HS-27A (cell line): ENCODE results near the gene OSTM1.

Source experiments
- DNase-seq: peaks from one replicate; pipeline ENCODE4 v3.0.0-alpha.2; 2012; ENCODE audit warnings: low read depth, missing footprints

OSTM1 gene

DNA sequence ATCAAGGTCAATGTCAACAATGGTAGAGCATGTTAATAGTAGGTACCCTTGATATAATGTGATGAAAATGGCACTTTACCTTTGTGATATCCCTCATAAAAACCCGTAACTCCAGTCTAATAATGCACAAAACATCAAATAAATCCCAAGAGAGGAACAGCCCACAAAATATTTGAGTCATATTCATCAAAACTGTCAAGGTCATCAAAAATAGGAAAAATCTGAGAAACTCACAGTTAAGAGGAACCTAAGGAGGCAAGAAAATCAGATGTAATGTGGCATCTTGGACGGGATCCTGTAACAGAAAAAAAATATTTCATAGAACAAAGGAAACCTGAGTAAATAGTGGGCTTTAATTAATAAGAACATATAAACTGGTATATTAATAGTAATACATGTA, 25.5 kb upstream of the OSTM1 start:
- no peak for DNase-seq

DNA sequence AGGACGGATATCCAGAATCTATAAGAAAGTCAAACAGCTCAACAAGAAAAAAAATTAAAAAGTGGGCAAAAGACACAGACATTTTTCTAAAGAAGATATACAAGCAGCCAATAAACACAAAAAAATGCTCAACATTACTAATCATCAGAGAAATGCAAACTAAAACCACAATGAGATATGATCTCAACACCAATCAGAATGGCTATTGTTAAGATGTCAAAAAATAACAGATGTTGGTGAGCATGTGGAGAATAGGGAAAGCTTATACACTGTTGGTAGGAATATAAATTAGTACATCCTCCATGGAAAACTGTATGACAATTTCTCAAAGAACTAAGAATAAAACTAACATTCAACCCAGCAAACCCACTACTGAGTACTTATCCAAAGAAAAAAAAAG, 23.3 kb upstream of the OSTM1 start:
- DNase-seq, result no peak

DNA sequence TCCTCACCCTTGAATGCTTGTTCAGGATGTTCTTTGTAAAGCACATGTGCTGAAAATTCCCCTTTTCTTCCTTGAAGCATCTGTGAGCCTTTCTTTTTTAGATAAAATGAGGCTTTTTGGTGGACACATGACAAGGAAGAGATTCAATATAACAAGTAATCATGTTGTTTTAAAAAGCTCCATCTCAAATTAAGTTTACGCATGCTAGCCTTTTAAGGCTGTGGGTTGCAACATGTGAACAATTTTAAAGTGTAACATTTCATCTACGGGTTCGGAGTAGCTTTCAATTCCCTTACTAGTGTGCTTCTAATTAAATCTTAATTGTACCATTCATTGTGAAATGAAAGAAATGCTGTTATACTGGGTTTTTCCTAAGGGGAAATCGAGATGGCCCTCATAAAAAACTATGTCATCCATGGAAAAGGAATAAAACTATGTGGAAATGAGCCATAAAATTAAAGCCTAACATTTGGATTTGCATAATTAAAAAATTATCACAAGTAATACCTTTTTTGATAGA, 19.3 kb upstream of the OSTM1 start:
- DNase-seq, result no peak

DNA sequence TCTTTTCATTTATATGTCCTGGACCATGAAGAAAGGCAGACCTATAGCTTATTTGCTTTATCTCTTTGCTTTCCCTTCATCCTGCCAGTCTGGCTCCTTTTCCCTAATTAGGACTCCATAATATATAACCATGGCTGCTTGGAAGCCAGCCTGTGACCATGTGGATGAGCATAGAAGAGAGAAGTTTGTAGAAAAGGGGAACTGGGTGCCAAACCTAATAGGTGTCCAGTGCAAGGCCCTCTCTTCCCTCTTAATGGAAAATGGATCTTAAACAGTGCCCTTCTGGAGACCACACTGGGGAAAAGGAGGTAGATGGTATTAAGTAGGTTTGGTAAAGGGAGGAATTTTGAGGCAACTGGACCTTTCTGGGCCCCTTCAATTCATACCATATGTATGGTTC, 16.7 kb upstream of the OSTM1 start:
- DNase-seq, result no peak

DNA sequence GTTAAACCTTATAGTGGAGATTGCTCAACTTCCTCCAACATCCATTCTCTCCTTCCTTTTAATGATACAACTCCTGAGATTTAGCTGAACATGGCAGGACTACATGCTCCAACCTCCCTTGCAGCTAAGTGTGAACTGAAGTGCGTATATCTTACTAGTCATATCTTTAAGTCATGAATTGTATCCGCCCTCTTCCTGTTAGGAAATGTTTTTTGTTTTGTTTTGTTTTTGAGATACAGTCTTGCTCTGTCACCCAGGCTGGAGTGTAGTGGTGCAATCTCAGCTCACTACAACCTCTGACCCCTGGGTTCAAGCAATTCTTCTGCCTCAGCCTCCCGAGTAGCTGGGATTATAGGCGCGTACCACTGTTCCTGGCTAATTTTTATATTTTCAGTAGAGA, 8.8 kb upstream of the OSTM1 start:
- no peak for DNase-seq

DNA sequence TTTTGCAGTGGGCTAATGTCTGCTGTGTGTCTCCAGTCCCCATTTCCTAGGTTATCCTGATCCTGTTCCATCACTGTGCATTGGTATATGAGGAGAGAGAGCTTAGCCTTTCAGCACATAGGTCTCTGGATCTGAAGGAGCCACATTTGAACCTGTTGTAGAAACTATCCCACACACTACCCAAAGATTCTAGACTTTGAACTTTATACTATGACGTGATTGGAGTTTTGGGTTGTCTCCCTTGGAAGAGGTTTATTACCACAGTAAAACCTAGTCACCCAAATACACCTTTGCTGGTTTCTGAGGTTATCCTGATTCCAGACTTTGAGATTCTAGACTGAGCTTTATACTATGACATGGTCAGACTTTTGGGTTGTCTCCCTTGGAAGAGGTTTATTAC, 8.0 kb upstream of the OSTM1 start:
- DNase-seq, result no peak

DNA sequence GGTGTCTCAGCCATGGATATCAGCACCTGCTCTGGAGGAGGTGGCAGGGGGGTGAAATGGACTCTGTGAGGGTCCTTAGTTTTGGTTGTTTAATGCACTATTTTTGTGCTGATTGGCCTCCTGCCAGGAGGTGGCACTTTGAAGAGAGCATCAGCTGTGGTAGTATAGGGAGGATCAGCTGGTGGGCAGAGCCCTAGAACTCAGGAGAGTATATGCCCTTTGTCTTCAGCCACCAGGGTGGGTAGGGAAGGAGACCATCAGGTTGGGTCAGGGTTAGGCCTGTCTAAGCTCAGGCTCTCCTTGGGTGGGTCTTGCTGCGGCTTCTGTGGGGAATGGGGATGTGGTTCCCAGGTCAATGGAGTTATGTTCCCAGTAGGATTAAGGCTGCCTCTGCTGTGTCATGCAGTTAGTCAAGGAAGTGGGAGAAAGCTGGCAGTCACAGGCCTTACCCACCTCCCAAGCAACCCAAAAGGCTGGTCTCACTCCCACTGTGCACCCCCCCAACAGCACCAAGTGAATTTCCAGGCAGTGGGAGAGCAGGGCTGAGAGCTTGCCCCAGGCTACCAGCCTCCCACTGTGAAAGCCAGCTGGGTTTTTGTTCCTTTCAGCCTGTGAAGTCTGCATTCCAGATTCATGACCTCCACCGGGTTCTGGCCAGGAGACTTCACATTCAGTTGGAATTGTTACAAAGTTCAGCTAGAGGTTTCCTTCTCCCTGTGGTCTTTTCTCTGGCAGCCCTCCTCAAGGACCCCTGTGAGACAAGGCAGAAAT, 5.7 kb upstream of the OSTM1 start:
- DNase-seq, result no peak

DNA sequence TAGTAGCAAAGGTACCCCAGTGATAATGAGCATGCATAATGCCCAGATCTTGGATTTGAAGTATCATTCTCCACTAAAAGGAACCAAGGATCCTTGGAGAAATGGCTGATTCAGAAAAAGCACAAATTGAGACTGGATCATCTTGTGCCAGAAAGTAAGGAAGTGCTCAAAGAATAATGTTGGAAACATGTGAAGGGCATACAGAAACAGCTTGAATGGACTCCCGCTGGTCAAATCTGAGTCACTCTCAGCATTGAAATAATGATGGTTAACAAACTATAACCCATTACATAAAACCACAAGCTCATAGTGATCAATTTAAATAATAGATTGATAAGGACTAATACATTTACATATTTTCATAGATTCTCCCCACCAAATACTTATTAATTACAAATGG, 3.6 kb upstream of the OSTM1 start:
- no peak for DNase-seq

DNA sequence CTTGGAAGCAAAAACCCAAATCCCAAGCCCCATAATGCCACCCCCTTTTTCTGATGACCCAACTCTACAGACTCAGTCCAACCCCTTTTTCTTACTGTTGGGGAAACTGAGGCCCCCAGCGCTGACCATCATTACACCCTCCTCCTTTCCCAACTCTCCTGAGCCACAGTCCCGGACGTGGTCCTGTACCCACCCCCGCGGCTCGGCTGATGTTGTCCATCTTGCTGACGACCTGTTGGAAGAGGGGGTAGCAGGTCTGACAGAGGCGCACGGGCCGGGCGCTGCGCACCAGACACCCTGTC, 533 bp downstream of the OSTM1 start:
- DNase-seq, result no peak

DNA sequence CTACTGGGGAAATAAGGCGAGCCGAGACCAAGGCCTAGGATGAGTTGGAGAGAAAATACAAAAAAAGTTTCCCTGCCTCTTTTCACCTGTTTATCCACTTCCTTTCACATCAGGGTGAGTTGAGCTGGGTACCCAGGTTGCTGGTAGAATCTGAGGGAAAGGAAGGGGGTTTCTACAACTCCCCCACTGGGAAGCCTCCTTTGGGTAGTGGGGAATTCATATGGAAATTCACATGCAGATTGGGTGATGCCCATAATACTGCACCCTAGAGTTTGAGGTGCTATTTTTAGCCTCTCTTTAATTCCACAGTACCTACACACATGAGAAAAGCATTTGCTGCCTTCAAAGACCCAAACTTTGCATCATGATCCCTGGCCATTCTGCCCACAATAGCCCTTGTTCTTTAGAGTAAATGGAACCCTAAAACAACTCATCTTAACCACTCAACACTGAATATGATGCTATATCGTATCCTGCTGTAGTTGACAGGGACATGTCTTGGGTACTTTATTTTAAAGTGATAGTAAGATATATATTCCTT, 2.7 kb downstream of the OSTM1 start:
- DNase-seq, result no peak

DNA sequence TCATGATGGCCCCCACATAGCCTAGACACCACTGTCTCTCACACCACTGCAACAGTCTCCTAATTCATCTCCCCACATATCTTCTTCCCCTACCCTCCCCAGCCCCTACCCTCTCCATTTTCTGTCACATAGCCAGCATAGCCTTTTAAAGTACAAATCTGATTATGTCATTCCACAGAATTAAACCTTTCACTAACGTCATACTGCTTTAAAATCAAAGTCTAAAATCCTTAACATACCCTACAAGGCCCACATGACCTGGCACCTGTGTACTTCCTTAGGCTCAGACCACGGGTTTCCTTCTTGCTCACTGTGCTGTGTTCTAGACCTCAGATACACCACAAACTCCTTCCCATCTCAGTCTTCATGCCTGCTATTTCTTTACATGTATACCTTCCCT, 5.9 kb downstream of the OSTM1 start:
- DNase-seq, result no peak

DNA sequence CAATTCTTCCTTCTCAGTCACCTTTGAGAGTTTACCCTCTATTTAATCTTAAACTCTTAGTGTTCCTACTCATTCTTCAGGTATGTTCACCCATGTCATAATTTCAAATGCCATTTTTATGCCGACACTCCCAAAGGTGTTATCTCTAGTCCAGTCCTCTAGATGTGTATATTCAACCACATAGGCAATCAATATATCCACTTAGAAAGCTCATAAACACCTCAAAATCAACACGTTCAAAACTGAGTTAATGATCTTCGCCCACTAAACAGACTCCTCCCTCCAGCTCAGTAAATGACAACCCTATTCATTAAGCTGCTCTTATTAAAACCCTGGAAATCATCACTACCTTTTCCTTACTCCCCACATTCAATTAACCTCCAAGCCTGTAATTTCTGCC, 6.4 kb downstream of the OSTM1 start:
- no peak for DNase-seq

DNA sequence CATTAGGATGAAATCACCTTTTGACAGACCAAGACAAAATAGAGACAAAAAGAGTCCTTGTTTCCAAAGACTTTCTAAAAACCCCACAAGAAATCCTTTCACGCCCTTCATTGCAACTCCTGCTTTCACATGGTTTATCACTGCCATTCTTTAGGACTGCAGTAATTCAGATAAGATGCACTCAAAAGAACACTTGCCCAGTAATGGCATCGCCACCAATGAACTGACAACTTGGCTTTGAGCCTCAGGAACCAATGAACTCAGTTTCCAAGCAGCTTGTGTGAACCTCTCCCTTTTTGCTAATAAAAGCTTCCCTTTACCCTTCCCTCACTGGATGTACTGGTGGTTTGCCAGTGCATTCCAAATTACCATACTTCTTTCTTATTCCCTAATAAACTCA, 21.8 kb downstream of the OSTM1 start:
- no peak for DNase-seq

DNA sequence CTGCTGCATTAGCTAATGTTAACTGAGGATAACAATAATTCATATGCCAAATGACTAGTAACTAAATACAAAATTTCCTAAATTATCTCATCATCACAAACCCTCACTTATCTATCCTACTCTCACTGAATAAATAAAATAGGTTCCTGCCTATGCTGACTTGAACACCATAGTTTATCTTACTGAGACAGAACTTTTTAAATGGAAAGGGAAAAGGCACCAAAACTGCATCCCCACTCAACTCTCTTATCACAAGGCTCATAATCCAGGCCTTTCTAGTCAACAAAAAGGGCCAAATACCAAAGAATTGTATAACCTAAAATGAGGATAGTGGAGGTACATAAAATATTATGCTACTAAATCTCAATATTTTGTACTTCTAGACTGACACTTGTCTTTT, 23.1 kb downstream of the OSTM1 start:
- no peak for DNase-seq

DNA sequence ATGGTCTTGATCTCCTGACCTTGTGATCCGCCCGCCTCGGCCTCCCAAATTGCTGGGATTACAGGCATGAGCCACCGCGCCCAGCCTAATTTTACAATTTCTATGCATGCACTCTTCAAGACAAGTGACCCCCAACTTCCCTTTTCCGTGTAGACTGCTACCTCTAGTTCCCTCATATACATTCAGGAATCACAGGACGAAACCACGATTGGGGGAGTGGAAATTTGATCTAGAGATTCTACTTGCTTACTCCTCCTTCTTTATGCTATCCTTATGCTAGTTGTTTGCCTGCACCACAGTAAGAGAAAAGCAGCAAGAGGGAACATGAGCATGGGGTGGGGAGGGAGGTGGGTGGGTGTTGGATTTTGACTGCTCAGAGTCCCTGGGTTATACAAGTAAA, 34.9 kb downstream of the OSTM1 start:
- DNase-seq, result no peak

DNA sequence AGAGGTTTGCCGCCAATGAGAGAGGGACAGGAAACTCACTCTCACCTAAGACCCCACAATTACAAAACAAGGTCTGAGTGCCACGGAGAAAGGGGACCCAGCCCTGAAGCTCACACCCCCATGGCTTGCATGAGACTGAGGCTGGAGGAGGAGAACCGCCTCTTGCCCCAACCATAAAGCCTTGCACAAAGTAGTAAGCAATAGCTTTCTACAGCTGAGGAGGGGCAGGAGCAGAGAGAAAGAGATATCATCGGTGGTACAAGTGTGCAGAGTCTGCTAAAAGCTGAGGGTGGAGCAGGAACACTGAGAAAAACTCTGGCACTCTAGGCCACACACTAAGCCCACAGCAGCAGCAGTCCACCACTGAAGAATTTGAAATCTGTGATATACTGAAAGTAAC, 37.7 kb downstream of the OSTM1 start:
- DNase-seq, result no peak

DNA sequence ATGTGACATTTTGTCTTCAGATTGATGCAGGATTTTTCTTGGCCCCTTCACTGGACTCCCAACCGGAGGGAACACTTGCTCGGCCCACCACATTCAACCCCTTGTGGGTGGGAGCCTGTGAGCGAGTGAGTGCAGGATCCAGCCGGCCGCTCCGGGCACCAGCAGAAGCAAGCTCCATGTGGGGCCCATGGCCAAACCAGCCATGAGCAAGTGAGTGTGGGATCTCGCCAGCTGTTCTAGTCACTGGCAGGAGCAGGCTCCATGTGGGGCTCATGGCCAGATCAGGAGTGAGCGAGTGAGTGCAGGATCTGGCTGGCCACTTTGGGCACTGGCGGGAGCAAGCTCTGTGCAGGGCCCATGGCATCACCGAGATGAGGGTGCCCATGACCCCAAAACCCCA, 42.6 kb downstream of the OSTM1 start:
- no peak for DNase-seq

DNA sequence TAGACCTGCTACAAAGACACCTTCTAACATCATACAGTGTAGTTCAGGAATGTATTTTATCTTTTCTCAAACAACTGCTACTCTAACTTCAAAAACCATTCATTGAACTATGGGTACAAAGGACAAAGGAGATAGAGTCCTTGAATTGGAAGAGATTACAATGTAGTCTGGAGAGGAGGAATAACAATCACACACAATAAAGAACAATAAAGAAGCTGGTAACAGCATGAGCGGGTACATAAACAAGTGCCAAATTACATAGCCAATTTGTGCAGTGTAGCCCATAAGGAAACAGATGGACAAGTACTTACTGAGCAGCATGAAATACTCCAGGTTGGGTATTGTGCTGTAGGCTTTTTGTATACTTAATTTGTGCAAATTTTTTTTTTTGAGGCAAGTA, 44.3 kb downstream of the OSTM1 start:
- no peak for DNase-seq

DNA sequence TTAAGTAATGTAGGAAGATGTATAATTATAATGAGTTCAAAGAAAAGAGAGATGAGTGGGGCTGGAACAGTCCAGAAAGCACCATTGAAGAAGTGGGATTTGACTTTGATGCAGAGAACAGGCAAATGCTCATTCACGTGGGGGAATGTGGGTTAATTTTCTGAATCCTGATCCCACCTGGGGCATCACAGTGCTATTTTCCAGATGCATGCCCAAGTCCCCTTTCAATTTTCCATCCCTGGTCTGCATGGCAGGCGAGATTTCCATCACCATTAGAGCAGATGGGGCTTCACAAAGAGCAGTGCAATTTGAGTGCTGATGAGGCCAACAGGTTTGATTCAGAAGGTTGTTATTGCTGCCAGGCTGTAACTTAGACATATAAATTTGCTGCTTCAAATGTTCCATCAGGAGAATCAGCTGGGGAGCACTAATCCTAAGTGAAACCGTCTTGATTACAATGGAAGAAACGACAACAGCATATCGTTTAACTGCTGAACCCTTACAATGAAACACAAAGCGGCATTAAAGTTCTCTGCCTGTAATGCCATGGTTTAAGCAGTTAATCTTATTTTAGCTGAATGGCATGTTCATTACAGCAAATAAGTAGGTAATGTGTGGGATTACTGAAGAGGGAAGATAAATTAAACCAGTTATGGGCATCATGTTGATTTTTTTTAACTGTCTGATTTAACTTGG, 45.2 kb downstream of the OSTM1 start:
- DNase-seq, result no peak

DNA sequence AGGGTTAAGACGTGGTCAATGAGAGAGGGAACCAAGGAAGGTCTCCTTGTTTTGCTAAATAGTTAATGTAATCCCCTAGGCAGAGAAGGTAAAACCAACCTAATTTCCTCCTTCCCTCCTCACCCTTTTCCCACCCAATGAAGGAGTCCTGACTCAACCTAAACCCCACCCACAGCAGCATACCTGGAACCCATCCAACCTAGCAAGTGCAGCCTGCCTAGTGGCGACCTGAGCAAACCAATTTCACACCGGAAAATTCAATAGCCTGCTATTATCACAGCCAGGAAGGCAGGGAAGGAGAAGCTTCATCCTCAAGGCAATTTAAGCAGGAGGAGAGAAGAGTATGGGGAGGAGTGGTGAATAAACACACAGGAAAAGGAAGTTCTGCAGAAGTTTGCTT, 46.9 kb downstream of the OSTM1 start:
- no peak for DNase-seq

DNA sequence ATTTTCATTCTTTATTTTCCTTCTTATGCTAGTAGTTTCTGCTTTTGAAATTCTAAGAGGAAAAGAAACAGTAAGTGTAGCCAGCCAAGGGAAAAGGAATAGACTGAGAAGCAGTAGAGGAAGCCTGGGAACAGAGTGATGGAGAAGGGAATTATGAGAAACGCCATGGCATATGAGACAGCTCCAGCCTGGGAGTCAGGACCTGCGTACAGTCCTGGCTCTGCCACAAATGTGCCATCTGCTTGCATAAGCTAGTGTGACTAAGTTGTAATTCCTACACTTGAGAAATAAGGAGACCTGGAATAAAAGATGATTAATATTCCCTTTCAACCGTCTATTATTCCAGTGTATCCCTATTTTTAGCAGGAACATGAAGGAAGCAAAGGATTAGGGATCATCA, 47.5 kb downstream of the OSTM1 start:
- DNase-seq, result no peak

DNA sequence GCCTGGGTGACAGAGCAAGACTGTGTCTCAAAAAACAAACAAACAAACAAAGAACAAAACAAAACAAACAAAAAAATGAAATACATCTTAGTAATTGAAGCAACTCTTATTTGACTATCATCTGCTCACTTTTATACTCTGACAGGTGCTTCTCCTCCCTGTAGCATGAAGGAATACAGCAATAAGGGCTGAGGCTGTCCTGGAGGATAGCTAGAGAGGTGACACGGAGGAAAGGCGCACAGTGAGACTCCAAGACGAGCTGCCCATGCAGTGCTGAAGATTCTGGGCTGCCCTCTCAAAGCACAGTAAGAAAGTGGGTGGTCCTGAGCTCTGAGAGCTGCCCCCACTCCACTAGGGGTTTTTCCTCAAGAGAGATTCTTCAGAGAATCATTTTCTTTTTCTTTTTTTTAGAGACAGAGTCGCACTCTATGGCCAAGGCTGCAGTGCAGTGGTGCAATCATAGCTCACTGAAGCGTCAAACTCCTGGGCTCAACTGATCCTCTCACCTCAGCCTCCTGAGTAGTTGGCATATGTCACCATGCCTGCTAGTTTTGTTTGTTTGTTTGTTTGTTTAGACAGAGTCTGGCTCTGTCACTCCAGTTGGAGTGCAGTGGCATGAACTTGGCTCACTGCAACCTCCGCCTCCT, 50.0 kb downstream of the OSTM1 start:
- no peak for DNase-seq

DNA sequence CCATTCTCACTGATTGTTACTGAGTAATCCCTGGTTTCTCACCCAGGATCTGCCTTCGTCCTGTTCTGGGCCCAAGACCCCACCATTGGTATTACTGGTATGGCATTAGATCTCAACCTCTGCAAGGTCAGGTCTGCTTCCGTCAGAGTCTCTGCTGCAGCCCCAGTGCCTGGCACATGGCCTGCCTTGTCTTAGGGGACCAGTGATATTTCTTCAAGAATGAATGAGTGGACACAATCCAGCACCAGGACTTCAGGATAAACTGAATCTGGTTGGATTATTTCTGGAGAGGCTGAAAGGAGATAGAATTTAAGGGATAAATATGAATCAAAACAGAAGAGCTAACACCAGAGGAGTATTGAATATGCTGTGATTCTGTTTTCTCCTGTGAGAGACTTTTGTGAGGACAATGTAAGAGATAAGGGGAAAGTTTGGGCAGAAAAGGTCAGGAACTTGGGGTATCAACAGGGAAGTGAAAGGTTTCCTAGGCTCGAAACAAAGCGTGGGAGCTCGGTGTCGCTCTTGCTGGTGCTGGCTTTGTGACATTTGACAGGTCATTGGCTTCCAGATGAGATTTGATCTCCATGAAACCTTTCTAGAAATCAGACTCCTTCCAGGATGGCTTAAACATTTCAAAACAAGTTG, 53.9 kb downstream of the OSTM1 start:
- no peak for DNase-seq
